Body of pancreas (tissue), 4 donors: ENCODE data around the gene ARHGAP22. TPM values are rescaled to one million over a fixed set of nuclear protein-coding genes. Genes with fewer than 3 reads are reported as not detected.
"Not testable (repeated sequence)": the region's sequence is repeated elsewhere in the genome, so short reads cannot be mapped to it uniquely, and the experiment has no call there.

Source experiments
- ATAC-seq: fragments of 150-250 bp; one replicate; pipeline ENCODE4 v1.9.1; 2016
- DNase-seq, 4 donors: peaks; one replicate each; pipeline ENCODE4 v3.0.0-alpha.2; 2019
- H3K27ac ChIP-seq, 4 donors: fragments of 200-600 bp; sonication (generic); 1 replicate in 3 of 4; 2 replicates in 1 of 4; pipeline versions ENCODE4 v1.5.1 to v1.6.1; 2016 to 2019; ENCODE audit warnings: mild to moderate bottlenecking in 1 of 4, mixed read lengths in 1 of 4, moderate library complexity in 1 of 4
- H3K27me3 ChIP-seq, 2 donors: fragments of 200-600 bp; sonication (generic); one replicate each; pipeline ENCODE4 v1.6.0; 2016; ENCODE audit warnings: mild to moderate bottlenecking in 1 of 2
- H3K36me3 ChIP-seq, 2 donors: fragments of 200-600 bp; sonication (generic); replicated peaks in 1 of 2; 2 replicates each; pipeline ENCODE4 v1.5.1; 2016; ENCODE audit warnings: low read depth in 2 of 2; ENCODE audit not compliant: insufficient read depth in 1 of 2
- H3K4me1 ChIP-seq: fragments of 200-600 bp; sonication (generic); one replicate; pipeline ENCODE4 v1.6.0; 2016
- H3K4me3 ChIP-seq, 2 donors: fragments of 200-600 bp; sonication (generic); 1 replicate in 1 of 2; 2 replicates in 1 of 2; pipeline ENCODE4 v1.5.1; 2016 to 2019
- H3K9me3 ChIP-seq, 3 donors: fragments of 200-600 bp; sonication (generic); 1 replicate in 2 of 3; 2 replicates in 1 of 3; pipeline ENCODE4 v1.5.1; 2016
- CTCF ChIP-seq, 7 experiments: fragments of 450-650 bp in 4 of 7; fragments of 200-600 bp in 3 of 7; sonication (generic) in 3 of 7; IDR thresholded peaks; one replicate each; pipeline ENCODE4 v1.5.1; 2016 to 2019; ENCODE audit warnings: antibody characterized with exemption in 7 of 7
- POLR2A ChIP-seq, 3 donors: fragments of 450-650 bp; IDR thresholded peaks; one replicate each; pipeline ENCODE4 v1.6.1; 2016; ENCODE audit warnings: antibody characterized with exemption in 3 of 3, mild to moderate bottlenecking in 2 of 3
- WGBS, 2 donors: methylation state at CpG; one replicate each; pipeline ENCODE4 v1.1.5; 2017; 5-methylcytosine and 5-hydroxymethylcytosine counted together
- intact Hi-C: fragments of 100-400 bp; cut with DNase I; formaldehyde crosslinking; loops from one replicate; pipeline ENCODE4 v1.15.1; 2023
- total RNA-seq, 2 donors: library from RNA; depleted of rRNA; stranded (reverse); fragments of >200 nt; gene quantifications; one replicate each; pipeline ENCODE4 v1.1.0, GENCODE V29; 2016

ARHGAP22 gene
- total RNA-seq, 2 donors from 2014 or later: 1.6 to 4.6 TPM

GRCh38 chr10:48430402-48430993 lies 174.4 kb downstream of the ARHGAP22 start:
- H3K36me3 ChIP-seq: peaks cover 0 to 3% of the 10 kb centered on the region in 2 donors

GRCh38 chr10:48429309-48429708 lies 175.6 kb downstream of the ARHGAP22 start:
- 90 to 96% methylated on average over 1 of the region's 1 CpG for WGBS, 2 donors

More at GRCh38 chr10:48430402-48430993, 174.4 kb downstream of the ARHGAP22 start:
- 87 to 95% methylated on average over 4 of the region's 4 CpGs for WGBS, 2 donors
- DNase-seq: no peak
- intact Hi-C loops: no loop called here
- Histone ChIP-seq H3K27me3 (no peaks in the 10 kb centered on the region), H3K4me1 (no peaks in the 10 kb centered on the region), H3K4me3 (no peak overlapping the region), H3K27ac (no peak overlapping the region), H3K9me3 (no peaks in the 10 kb centered on the region)
- no peak for TF ChIP-seq CTCF (IDR thresholded peaks at IDR 0.05)
- TF ChIP-seq POLR2A (IDR thresholded peaks at IDR 0.05): no peak
- ATAC-seq: no peak

GRCh38 chr10:48428896-48429295 lies 176.0 kb downstream of the ARHGAP22 start:
- no peak for TF ChIP-seq POLR2A (IDR thresholded peaks at IDR 0.05)
- H3K4me3 ChIP-seq: no peak overlapping the region
- no peaks in the 10 kb centered on the region for H3K36me3 ChIP-seq
- intact Hi-C loops: no loop called here
- DNase-seq: no peak
- H3K27ac ChIP-seq: no peak overlapping the region
- WGBS, 2 donors: 95 to 97% methylated on average over 3 of the region's 3 CpGs
- no peaks in the 10 kb centered on the region for H3K27me3 ChIP-seq
- H3K9me3 ChIP-seq: no peaks in the 10 kb centered on the region
- ATAC-seq: no peak
- H3K4me1 ChIP-seq: no peaks in the 10 kb centered on the region

More at GRCh38 chr10:48429309-48429708, 175.6 kb downstream of the ARHGAP22 start:
- DNase-seq (no peak), ATAC-seq (no peak)
- Histone ChIP-seq H3K27me3 (no peaks in the 10 kb centered on the region), H3K4me1 (no peaks in the 10 kb centered on the region), H3K27ac (no peak overlapping the region), H3K4me3 (no peak overlapping the region), H3K9me3 (no peaks in the 10 kb centered on the region), H3K36me3 (no peaks in the 10 kb centered on the region)
- intact Hi-C loops: no loop called here
- TF ChIP-seq POLR2A (IDR thresholded peaks at IDR 0.05): no peak
- no peak for TF ChIP-seq CTCF (IDR thresholded peaks at IDR 0.05)

- no peaks in the 10 kb centered on the region for H3K4me1 ChIP-seq
- H3K9me3 ChIP-seq: no peaks in the 10 kb centered on the region
- H3K4me3 ChIP-seq: no peak overlapping the region
- 94 to 95% methylated on average over 4 of the region's 4 CpGs for WGBS, 2 donors
- DNase-seq: no peak
- no peaks in the 10 kb centered on the region for H3K27me3 ChIP-seq
- no peak for TF ChIP-seq POLR2A (IDR thresholded peaks at IDR 0.05)
- TF ChIP-seq CTCF (IDR thresholded peaks at IDR 0.05): no peak
- no peaks in the 10 kb centered on the region for H3K36me3 ChIP-seq
- intact Hi-C loops: no loop called here
- H3K27ac ChIP-seq: no peak overlapping the region
- no peak for ATAC-seq
Observed at GRCh38 chr10:48423884-48424283, 181.0 kb downstream of the ARHGAP22 start.

DNA sequence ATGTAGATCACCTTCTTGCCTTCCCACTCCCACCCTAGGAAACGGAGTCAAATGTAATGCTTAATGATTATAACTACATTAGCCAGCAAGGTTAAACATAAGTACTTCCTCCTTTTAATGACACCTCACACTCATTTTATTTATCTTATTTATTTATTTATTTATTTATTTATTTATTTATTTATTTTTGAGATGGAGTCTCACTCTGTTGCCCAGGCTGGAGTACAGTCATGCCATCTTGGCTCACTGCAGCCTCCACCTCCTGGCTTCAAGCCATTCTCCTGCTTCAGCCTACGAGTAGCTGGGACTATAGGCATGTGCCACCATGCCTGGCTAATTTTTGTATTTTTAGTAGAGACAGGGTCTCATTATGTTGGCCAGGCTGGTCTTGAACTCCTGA lies 183.0 kb downstream of the ARHGAP22 start:
- H3K4me1 ChIP-seq, H3K27ac ChIP-seq, H3K4me3 ChIP-seq, ATAC-seq, intact Hi-C loops, H3K9me3 ChIP-seq, DNase-seq, H3K36me3 ChIP-seq, H3K27me3 ChIP-seq: not testable (repeated sequence)
- 88 to 95% methylated on average over 2 of the region's 2 CpGs for WGBS, 2 donors

- no peak overlapping the region for H3K4me3 ChIP-seq
- H3K27ac ChIP-seq: no peak overlapping the region
- intact Hi-C loops: no loop called here
- H3K27me3 ChIP-seq: no peaks in the 10 kb centered on the region
- H3K9me3 ChIP-seq: no peaks in the 10 kb centered on the region
- no peak for DNase-seq
- peaks cover 4% of the 10 kb centered on the region for H3K4me1 ChIP-seq
- no peaks in the 10 kb centered on the region for H3K36me3 ChIP-seq
- WGBS, 2 donors: 89 to 90% methylated on average over 4 of the region's 4 CpGs
- TF ChIP-seq CTCF (IDR thresholded peaks at IDR 0.05): no peak
- TF ChIP-seq POLR2A (IDR thresholded peaks at IDR 0.05): no peak
- ATAC-seq: no peak
Observed at GRCh38 chr10:48419714-48420113, 185.2 kb downstream of the ARHGAP22 start.
